Spleen (tissue), 7 donors: ENCODE results near the gene RNF169.

Experiments
- CTCF ChIP-seq, 11 experiments: fragments of 200-600 bp in 7 of 11; fragments of 450-650 bp in 4 of 11; sonication (generic) in 4 of 11; IDR thresholded peaks in 8 of 11; conservative IDR thresholded peaks in 3 of 11; 1 replicate in 7 of 11; 2 replicates in 4 of 11; pipeline versions ENCODE4 v1.4.0 to v1.8.0; 2016 to 2021; ENCODE audit warnings: antibody characterized with exemption in 11 of 11, inconsistent platforms in 4 of 11, mild to moderate bottlenecking in 1 of 11
- POLR2A ChIP-seq, 3 donors: fragments of 450-650 bp; IDR thresholded peaks; one replicate each; pipeline ENCODE4 v1.5.1; 2017; ENCODE audit warnings: antibody characterized with exemption in 3 of 3, mild to moderate bottlenecking in 1 of 3
- POLR2AphosphoS5 ChIP-seq, 3 donors: sonication (generic); formaldehyde crosslinking; IDR thresholded peaks; one replicate each; pipeline ENCODE4 v1.5.1; 2017; ENCODE audit warnings: antibody characterized with exemption in 3 of 3
- donor health status: DM: no; HTN: no; CAD: no; lungs with moderate emphysema.
- donor health status: DM: no; HTN: no; CAD: no.
- donor health status: DM: no; HTN: no; CAD: no.

GRCh38 chr11:74748211-74749126, at the start of gene RNF169:
- TF ChIP-seq POLR2A (IDR thresholded peaks at IDR 0.05), result peak in 1 of 3 donors; percentile 72
- peak in 1 of 11 experiments; percentile 8 for TF ChIP-seq CTCF (IDR thresholded peaks at IDR 0.05 in 8 of 11, conservative IDR thresholded peaks at IDR 0.05 in 3 of 11)
- peak; percentile 85 to 86 (median 85) for TF ChIP-seq POLR2AphosphoS5 (IDR thresholded peaks at IDR 0.05)
